ENCODE data around the gene CAPNS2.
"Not testable (repeated sequence)": the region's sequence is repeated elsewhere in the genome, so short reads cannot be mapped to it uniquely, and the experiment has no call there.

CAPNS2 gene

DNA sequence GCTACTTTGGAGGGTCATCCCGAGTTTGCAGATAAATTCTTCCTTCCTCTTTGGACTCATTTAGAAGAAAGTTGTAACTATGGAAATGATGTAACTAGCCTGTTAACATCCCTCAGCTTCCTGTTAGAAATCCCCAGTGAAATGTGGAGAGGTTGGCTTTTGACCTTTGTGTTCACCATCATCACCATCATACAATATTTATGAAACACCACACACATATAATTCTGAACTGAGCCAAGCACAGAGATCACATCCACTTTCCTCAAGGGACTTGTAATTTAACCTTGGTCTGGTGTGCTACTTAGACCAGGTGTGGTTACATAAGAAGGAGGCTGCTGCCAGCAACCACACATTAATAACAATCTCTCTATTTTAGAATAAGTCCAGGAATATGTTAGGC is 2.5 kb downstream of the CAPNS2 start:
- peak; percentile 23 for DNase-seq

DNA sequence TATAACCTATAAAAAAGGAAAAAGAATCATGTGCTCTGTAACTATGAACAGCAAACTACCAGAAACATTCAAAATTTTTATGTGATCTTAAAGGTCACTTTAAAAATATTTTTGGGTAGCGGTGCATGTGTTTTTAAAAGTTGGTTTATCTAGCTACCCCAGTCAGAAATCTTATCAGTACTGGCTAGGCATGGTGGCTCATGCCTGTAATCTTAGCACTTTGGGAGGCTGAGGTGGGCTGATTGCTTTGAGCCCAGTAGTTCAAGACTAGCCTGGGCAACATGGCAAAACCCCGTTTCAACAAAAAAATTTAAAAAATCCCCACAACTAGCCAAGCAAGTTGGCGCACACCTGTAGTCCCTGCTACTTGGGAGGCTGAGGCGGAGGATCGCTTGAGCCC is 3.7 kb downstream of the CAPNS2 start:
- no peak for DNase-seq

DNA sequence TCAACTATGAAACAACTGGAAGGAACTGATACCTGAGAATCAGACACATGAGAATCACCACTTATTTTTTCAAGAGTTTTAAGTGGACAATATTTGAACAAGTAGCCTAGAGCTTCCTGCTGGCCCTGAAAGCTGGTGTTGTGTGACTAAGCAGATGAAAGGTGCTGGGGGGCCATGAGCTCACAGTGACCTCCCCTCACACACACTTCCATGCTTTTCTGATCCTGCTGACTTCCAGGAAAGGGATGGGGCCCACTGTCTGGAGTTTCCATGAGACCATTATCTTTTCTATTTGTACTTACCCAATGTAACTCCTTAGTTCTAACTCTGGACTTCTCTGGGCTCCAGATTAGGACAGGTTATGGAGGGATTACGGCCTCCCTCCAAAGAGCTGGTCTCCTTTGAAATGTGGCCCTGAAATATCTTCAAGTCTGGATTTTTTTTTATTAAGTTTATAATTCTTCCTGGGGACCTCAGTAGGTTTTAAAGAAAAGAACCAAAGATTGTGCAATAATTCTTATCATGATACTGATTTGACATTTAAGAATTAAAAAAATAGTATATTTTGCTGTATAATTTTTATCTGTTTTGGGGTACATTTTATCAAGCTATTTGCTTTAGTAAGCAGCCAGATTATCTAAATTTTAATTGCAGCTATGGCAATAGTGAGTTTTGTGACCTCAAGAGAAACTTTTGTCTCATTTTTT is 4.9 kb downstream of the CAPNS2 start:
- DNase-seq: no peak

DNA sequence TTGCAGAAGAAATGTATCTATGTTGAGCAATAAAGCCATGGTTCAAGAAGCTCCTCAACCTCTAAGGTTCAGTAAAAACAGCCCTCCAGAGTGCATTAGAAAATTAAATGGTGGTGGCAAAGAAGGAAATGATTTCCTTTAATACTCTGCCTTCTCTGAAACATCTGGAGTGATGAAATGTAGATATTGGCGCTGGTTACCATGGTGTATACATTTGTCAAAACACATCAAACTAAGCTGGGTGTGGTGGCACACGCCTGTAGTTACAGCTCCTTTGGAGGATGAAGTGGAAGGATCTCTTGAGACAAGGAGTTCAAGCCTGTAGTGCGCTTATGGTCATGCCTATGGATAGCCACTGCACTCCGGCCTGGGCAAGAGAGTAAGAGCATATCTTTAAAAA is 6.0 kb downstream of the CAPNS2 start:
- DNase-seq: no peak

DNA sequence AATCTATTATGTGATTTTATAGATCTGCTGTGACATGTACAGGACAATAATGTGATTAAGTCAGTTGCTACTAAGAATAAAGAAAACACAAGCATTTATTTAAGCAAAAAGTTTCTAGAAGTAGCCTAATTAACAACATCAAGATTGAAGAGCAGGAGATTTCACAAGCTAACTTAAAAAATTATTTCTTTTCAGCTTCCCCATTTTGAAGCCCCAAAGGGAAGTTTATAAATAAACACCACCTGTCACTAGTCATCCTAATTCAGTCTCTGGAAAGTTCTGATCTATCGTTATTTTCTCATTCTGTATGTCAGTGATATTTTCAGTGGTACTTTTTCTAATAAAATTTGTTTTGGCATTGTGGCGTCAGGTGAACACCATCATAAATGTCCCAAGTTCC is 8.3 kb downstream of the CAPNS2 start:
- DNase-seq: no peak

DNA sequence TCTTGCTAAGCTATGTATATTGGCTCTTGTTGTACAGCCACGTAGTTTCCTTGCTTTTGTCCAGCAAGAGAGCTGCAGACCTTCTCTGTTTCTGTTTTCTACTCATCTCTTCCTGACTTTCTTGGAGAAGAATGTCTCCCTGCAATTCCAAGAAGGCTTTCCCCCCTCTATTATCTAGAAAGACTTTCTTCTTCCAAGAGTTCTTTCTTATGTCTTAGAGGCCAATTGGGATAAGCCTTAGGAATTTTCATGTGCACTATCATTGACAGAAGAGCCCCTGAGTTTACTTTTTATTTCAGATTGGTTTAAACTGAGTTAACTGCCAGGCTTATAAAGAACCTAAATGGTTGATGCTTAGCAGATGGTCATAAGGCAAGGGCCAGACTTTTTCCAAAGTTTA is 9.0 kb downstream of the CAPNS2 start:
- DNase-seq: no peak

DNA sequence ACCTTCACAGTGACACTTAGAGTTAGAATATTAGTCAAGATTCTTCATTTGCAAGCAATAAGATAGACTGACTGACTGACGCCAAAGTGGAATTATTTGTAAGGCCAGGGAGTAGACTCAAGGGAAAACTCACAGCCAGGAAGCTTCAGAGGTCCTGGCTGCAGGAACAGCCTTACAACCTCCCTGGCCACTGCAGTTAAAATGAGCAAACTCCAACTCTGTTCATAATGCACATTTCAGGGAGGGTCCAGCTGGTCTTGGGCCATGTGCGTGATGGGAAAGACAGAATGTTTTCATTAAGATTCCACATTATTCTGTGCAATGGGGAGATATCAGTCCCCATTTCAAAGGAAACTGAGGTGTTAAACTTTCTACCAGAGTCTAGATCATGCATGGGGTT is 9.9 kb downstream of the CAPNS2 start:
- no peak for DNase-seq

DNA sequence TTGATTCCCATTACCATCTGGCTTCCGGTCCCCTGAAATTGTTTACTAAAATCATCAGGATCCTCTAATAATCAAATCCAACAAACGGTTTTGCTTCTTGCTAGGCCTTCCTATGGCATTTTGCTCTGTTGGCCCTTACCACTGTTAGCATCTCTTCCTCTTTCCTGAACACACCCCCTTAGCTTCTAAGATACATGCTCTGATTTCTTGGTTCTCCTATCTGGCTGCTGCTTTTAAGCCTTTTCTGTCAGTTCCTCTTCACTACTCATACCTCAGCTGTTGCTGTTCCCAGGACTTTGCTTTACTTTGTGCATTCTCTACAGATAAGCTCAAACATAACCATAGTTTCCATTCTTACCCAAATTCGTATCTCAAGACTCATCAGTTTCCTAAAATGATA is 11.4 kb downstream of the CAPNS2 start:
- no peak for DNase-seq

DNA sequence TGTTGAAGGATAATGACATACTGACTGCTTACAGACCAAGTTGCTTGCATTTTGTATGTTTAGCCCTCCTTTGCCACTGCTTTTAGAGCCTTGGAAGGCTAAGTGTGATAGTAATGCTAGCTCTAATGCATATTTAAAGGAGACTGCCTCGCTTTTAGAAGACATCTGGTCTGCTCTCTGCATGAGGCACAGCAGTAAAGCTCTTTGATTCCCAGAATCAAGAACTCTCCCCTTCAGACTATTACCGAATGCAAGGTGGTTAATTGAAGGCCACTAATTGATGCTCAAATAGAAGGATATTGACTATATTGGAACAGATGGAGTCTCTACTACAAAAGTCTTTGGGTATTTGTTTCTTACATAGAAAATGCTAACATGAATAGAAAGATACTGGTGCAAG is 19.1 kb downstream of the CAPNS2 start:
- no peak for DNase-seq

DNA sequence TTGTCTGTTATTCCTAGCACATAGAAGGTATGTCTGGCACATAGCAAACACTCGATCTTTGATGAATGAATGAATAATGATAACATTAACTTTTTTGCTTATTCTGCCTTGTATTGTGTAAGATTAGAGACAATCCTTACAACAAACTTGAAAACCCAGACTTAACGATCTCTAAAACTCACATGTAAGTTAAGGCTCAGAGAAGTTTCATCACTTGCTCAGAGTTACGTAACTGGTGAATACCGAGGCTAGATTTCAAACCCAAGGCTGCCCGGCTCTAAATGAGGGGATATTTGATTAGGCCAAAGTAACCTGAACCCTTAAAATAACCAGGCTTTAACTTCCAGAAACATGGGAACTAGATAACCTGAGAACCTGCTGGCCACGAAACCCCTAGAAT is 22.3 kb downstream of the CAPNS2 start:
- no peak for DNase-seq

DNA sequence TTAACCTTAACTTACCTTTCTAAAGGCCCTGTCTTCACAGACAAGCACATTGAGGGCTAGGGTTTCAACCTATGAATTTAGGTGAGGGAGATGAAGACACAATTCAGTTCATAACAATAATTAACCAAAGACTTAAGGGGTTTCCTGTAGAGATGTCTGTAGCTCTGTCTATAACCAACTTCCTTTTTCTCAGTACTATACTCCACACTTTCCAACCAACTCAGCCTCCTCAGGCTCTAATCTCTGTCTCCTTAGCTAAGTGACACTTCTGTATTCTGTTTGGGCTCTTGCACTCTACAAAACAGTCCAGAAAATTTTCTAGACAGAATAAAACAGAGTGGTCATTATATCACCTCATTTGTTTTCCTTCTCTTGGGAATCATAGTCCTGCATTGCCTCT is 25.8 kb downstream of the CAPNS2 start:
- no peak for DNase-seq

DNA sequence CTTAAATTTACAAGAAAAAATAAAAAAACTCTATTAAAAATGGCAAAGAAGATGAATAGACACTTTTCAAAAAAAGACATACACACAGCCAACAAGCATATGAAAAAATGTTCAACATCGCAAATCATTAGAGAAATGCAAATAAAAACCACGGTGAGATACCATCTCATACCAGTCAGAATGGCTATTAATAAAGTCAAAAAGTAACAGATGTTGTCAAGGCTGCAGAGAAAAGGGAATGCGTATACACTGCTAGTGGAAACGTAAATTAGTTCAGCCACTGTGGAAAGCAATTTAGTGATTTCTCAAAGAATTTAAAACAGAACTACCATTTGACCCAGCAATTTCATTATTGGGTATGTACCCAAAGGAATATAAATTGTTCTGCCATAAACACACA is 31.4 kb downstream of the CAPNS2 start:
- DNase-seq: no peak

DNA sequence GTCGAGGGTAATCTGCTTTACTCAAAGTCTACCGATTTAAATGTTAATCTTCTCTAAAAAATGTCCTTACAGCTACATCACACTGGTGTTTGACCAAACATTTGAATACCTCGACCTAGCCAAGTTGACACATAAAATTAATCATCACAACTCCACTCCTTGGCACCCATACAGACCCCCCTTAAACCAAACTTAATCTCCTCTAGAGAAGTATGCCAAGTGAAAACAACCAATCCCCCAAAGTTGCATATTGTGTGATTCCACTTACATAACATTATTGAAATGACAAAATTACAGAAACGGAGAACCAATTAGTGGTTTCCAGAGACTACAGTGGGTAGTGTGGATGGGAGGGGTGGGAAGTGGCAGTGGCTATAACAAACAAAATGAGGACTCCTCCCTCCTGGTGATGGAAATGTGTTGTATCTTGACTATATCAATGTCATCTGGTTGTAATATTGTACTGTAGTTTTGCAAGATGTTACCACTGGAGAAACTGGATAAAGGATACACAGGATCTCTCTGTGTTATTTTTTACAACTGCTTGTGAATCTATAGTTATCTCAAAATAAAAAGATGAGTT is 39.4 kb downstream of the CAPNS2 start:
- DNase-seq: no peak

DNA sequence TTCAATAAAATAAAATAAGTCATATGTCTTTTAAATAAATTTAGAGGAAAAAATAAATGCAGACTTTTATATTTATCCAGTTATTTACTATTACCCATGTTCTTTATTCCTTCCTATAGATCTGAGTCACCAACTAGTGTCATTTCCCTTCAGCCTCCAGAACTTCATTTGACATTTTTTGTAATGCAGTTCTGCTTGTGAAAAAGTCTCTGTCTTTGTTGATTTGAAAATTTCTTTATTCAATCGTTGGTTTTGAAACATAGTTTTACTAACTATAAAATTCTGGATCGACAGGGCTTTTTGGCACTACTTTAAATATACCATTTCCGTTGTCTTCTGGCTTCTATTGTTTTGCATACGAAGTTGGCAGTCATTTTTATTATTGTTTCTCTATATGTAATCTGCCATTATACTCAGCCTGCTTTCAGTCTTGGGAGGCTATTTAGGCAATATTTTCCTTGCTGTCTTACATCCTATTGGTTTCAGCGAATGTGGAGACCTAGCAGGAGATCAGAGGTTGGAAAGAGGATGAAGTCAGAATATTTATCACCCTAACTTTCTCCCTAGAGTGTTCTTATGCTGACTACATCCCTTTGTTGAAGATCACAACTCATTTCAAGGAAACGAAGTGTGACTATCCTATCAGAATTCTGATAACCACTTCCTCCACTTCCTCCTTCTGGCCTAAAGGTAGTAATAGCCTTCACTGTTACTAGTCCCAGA is 47.3 kb downstream of the CAPNS2 start:
- no peak for DNase-seq

DNA sequence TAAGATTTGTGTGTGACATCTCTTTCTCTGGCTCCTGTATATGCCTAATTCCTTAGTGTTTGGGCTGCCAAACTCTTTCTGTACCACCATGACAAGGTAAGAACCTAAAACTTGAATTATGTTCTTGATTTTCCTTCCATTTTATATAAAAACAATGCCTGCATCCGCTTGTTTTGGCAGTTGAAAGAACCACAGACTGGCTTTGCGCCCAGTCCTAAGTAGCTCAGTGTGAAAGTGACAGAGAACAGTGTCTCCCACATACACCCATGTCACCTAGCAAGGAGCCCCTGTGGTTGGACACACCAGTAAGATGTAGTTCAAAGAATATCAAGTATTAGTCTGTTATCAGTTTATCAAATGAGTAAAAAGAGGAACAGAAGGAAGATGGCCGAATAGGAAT is 48.6 kb downstream of the CAPNS2 start:
- no peak for DNase-seq

DNA sequence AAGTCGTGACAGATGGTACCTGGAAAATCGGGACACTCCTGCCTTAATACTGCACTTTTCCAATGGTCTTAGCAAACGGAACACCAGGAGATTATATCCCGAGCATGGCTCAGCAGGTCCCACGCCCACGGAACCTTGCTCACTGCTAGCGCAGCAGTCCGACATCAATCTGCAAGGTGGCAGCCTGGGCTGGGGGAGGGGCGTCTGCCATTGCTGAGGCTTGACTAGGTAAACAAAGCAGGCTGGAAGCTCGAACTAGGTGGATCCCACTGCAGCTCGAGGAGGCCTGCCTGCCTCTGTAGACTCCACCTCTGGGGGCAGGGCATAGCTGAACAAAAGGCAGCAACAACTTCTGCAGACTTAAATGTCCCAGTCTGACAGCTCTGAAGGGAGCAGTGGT is 49.2 kb downstream of the CAPNS2 start:
- not testable (repeated sequence) for DNase-seq

Measured in NCI-H2171 treated with DMSO at 0.1 percent for 48 hours (cell line).